Germinal center (tissue), 1 donor: ENCODE data around the gene TM9SF1.
A peak's percentile ranks its signal among the peaks of the same experiment; 100 is the strongest.

Source experiments
- DNase-seq: peaks from one replicate; pipeline ENCODE4 v3.0.0; 2012; ENCODE audit warnings: mixed read lengths, low spot score

TM9SF1 gene

GRCh38 chr14:24178399-24179178 is 16.7 kb downstream of the TM9SF1 start:
- DNase-seq = no peak

- no peak for DNase-seq
Observed at GRCh38 chr14:24177891-24178290, 17.4 kb downstream of the TM9SF1 start.

- DNase-seq = no peak
Observed at GRCh38 chr14:24177041-24177825, 18.0 kb downstream of the TM9SF1 start.

GRCh38 chr14:24176599-24176998 is 18.6 kb downstream of the TM9SF1 start:
- DNase-seq = no peak

- no peak for DNase-seq
Observed at GRCh38 chr14:24172871-24173281, 22.4 kb downstream of the TM9SF1 start.

- no peak for DNase-seq
Observed at GRCh38 chr14:24172261-24172860, 22.9 kb downstream of the TM9SF1 start.

GRCh38 chr14:24171422-24172260 is 23.6 kb downstream of the TM9SF1 start, which contains the start of gene REC8:
REC8 (plus strand) TSS chr14:24172080; CDS start chr14:24172553, 473 bp downstream.
- peak; percentile 96 for DNase-seq

- DNase-seq = no peak
Observed at GRCh38 chr14:24167469-24168114, 27.6 kb downstream of the TM9SF1 start.

GRCh38 chr14:24165785-24166184 is 29.5 kb downstream of the TM9SF1 start:
- DNase-seq = no peak

GRCh38 chr14:24164518-24164991 is 30.7 kb downstream of the TM9SF1 start:
- no peak for DNase-seq

GRCh38 chr14:24162093-24162492 is 33.1 kb downstream of the TM9SF1 start:
- no peak for DNase-seq

- peak; percentile 94 for DNase-seq
Observed at GRCh38 chr14:24160850-24161804, 34.1 kb downstream of the TM9SF1 start, which contains the start of gene IRF9. IRF9 (plus strand) TSS chr14:24161265; CDS start chr14:24162145, 880 bp downstream.

- DNase-seq = no peak
Observed at GRCh38 chr14:24160499-24160849, 34.8 kb downstream of the TM9SF1 start.

GRCh38 chr14:24159777-24160498 is 35.3 kb downstream of the TM9SF1 start:
- DNase-seq = no peak

GRCh38 chr14:24157331-24157730 is 37.9 kb downstream of the TM9SF1 start:
- no peak for DNase-seq

- no peak for DNase-seq
Observed at GRCh38 chr14:24156840-24157239, 38.4 kb downstream of the TM9SF1 start.

- no peak for DNase-seq
Observed at GRCh38 chr14:24155100-24155499, 40.1 kb downstream of the TM9SF1 start.

- no peak for DNase-seq
Observed at GRCh38 chr14:24151404-24152080, 43.7 kb downstream of the TM9SF1 start.

- no peak for DNase-seq
Observed at GRCh38 chr14:24150993-24151392, 44.2 kb downstream of the TM9SF1 start.
